DND-41 (cell line): ENCODE data around the gene CASP8AP2.

ENCODE experiments used
- CTCF ChIP-seq: IDR thresholded peaks from 2 replicates; pipeline ENCODE4 v1.5.1; 2012; ENCODE audit warnings: borderline replicate concordance, low read length, moderate library complexity, mild to moderate bottlenecking; ENCODE audit not compliant: poor library complexity, severe bottlenecking; ENCODE audit errors: extremely low read depth
- EZH2 ChIP-seq: IDR thresholded peaks from 3 replicates; pipeline ENCODE4 v1.6.1; 2012; ENCODE audit warnings: borderline replicate concordance, low read depth, mild to moderate bottlenecking, moderate library complexity, low read length, inconsistent platforms; ENCODE audit not compliant: severe bottlenecking

- TF ChIP-seq CTCF, result no peak
- TF ChIP-seq EZH2, result no peak
Measured at GRCh38 chr6:89799096-89799495, 30.6 kb upstream of the CASP8AP2 start.
